Activated CD8-positive, alpha-beta T cell treated with anti-CD3 and anti-CD28 coated beads for 36 hours (primary cell): ENCODE measurements around the gene PTPN2. TPM values are rescaled to one million over a fixed set of nuclear protein-coding genes. Genes with fewer than 3 reads are reported as not detected.

Source experiments
- ATAC-seq: fragments of 200-7000 bp; cut with Tn5 transposase; one replicate; pipeline ENCODE4 v1.10.0; 2021; ENCODE audit warnings: mild to moderate bottlenecking, moderate library complexity
- CTCF ChIA-PET: fragments of 350-600 bp; sonication (Branson Sonifier 250); formaldehyde crosslinking; loops from one replicate; lab custom pipeline; 2021; ENCODE audit warnings: antibody characterized with exemption; lab: Charles Lee
- POLR2A ChIA-PET: fragments of 350-600 bp; sonication (Branson Sonifier 250); formaldehyde crosslinking; loops from one replicate; lab custom pipeline; 2021; ENCODE audit warnings: antibody characterized with exemption; lab: Charles Lee
- DNase-seq: peaks from one replicate; pipeline ENCODE4 v3.0.0-alpha.2; 2020
- H3K27ac Mint-ChIP-seq: one replicate; pipeline ENCODE4 v1.8.0; 2021; ENCODE audit warnings: mild to moderate bottlenecking, mixed read lengths
- H3K27me3 Mint-ChIP-seq: one replicate; pipeline ENCODE4 v1.8.0; 2021; ENCODE audit warnings: mixed read lengths
- H3K36me3 Mint-ChIP-seq: one replicate; pipeline ENCODE4 v1.8.0; 2021; ENCODE audit warnings: low read depth, mixed read lengths
- H3K4me1 Mint-ChIP-seq: one replicate; pipeline ENCODE4 v1.8.0; 2021; ENCODE audit warnings: low read depth, mixed read lengths
- H3K4me3 Mint-ChIP-seq: one replicate; pipeline ENCODE4 v1.8.0; 2021; ENCODE audit warnings: mild to moderate bottlenecking, moderate library complexity, mixed read lengths
- H3K9me3 Mint-ChIP-seq: one replicate; pipeline ENCODE4 v1.8.0; 2021; ENCODE audit warnings: mixed read lengths
- intact Hi-C: fragments of 100-400 bp; cut with micrococcal nuclease; formaldehyde crosslinking; loops from one replicate; pipeline ENCODE4 v1.10.0; 2022
- total RNA-seq, 2 experiments: library from RNA; stranded (reverse); gene quantifications; one replicate each; pipeline ENCODE4 v1.2.3, GENCODE V29; 2021
- TF ChIP-seq, protein P1 (sequence below): fragments of 200-600 bp; IDR thresholded peaks from one replicate; pipeline ENCODE4 v1.8.0; 2022; ENCODE audit warnings: antibody characterized with exemption, mild to moderate bottlenecking

PTPN2 gene
- total RNA-seq, 2 experiments from 2014 or later: 50.8 to 55.8 TPM

DNA sequence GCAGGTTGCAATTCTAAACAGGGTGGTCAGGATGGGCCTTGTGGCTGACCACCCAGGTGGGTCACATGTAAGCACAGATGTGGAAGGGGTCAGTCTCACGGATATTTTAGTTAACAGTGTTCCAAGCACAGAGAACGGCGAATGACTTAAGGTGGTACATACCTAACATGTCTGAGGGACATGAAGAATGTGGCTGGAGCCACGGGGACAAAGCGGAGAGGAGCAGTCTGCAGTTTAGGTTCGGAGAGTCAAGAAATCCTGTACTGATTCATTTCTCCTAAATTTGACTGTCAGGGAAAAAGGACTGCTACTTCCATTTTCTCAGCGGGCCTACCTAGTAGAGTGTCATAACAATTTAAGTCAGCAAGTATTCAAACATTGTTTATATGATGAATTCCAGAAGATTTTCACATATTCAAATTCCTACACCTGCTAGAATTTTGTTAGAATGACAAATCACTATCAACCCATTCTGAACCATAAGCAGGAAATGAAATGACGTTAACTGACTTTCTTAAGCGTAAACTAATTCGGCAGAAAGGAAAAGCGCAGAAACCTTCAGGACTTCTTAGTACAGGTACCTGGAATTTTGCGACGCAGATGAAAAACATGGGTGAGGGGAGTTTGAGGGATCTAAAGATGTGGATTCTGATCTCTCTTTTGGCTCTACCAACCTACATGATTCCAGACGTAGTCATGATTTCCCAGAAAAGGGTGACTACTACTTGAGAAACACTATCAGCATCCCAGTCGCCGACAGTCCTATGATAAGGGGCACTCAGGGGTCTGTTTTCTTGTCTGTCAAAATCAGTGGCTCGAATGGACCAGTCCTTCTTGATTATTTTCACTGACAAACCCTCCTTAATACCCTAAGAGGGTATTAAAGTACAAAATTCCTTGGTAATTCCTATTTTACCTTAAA lies 41.3 kb downstream of the PTPN2 start:
- TF ChIP-seq, protein P1, sequence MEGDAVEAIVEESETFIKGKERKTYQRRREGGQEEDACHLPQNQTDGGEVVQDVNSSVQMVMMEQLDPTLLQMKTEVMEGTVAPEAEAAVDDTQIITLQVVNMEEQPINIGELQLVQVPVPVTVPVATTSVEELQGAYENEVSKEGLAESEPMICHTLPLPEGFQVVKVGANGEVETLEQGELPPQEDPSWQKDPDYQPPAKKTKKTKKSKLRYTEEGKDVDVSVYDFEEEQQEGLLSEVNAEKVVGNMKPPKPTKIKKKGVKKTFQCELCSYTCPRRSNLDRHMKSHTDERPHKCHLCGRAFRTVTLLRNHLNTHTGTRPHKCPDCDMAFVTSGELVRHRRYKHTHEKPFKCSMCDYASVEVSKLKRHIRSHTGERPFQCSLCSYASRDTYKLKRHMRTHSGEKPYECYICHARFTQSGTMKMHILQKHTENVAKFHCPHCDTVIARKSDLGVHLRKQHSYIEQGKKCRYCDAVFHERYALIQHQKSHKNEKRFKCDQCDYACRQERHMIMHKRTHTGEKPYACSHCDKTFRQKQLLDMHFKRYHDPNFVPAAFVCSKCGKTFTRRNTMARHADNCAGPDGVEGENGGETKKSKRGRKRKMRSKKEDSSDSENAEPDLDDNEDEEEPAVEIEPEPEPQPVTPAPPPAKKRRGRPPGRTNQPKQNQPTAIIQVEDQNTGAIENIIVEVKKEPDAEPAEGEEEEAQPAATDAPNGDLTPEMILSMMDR: no peak
- no peaks in the 10 kb centered on the region for H3K27me3 Mint-ChIP-seq
- no peak overlapping the region for H3K4me3 Mint-ChIP-seq
- H3K9me3 Mint-ChIP-seq: no peaks in the 10 kb centered on the region
- H3K27ac Mint-ChIP-seq: peak overlapping the region; percentile 36
- CTCF ChIA-PET: no interaction called here
- H3K4me1 Mint-ChIP-seq: peaks cover 78% of the 10 kb centered on the region
- POLR2A ChIA-PET: interaction anchor here (1.1 kb wide), 1 partner anchor 21 kb away, joined by 3 read pairs; no protein-coding TSS in a partner anchor
- ATAC-seq (no peak), DNase-seq (no peak)
- intact Hi-C loops: loop anchor here (5.0 kb wide), 1 partner anchor 40 kb away; the partner anchor contains the start of gene PTPN2
- peaks cover 19% of the 10 kb centered on the region for H3K36me3 Mint-ChIP-seq

DNA sequence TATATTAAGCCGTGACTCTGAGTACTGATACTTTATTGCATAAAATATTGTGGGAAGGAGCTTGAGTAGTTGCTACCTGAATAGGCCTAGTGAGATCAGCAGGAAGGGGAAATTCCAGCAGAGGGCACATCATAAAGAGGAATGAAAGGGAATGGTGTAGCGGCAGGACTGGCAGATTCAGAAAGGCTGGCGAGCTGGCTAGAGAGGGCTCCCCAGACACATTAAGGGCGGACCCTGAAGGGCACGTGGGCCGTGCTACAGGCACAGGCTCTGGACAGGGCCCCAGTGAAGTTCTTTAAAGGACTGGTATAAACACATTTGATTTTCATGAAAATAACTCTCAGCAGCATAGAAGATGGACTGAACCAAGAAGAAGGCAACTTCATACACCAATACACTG lies 43.0 kb downstream of the PTPN2 start:
- Mint-ChIP-seq H3K27me3 (no peaks in the 10 kb centered on the region), H3K4me1 (peaks cover 74% of the 10 kb centered on the region), H3K9me3 (no peaks in the 10 kb centered on the region), H3K4me3 (no peak overlapping the region), H3K36me3 (peaks cover 10% of the 10 kb centered on the region), H3K27ac (peak overlapping the region; percentile 98)
- CTCF ChIA-PET: interaction anchor here (0.9 to 1.1 kb wide), 2 partner anchors 46 to 93 kb away, joined by 3 read pairs; no protein-coding TSS in a partner anchor
- intact Hi-C loops: loop anchor here (5.0 kb wide), 1 partner anchor 41 kb away; the partner anchor contains the start of gene PTPN2
- POLR2A ChIA-PET: interaction anchor here (1.2 to 1.3 kb wide), 2 partner anchors 12 to 42 kb away, joined by 3 to 5 read pairs; no protein-coding TSS in a partner anchor
- TF ChIP-seq, protein P1: no peak
- ATAC-seq (no peak), DNase-seq (no peak)

GRCh38 chr18:12840382-12840781 lies 43.7 kb downstream of the PTPN2 start:
- H3K27ac Mint-ChIP-seq: peak overlapping the region; percentile 98
- peaks cover 68% of the 10 kb centered on the region for H3K4me1 Mint-ChIP-seq
- ATAC-seq (peak; percentile 26), DNase-seq (peak; percentile 40)
- peak overlapping the region; percentile 62 for H3K4me3 Mint-ChIP-seq
- CTCF ChIA-PET: interaction anchor here (0.9 to 1.2 kb wide), 4 partner anchors 12 to 94 kb away, joined by 3 read pairs; no protein-coding TSS in a partner anchor
- no peaks in the 10 kb centered on the region for H3K9me3 Mint-ChIP-seq
- H3K27me3 Mint-ChIP-seq: no peaks in the 10 kb centered on the region
- peaks cover 13% of the 10 kb centered on the region for H3K36me3 Mint-ChIP-seq
- POLR2A ChIA-PET: interaction anchor here (0.7 to 1.3 kb wide), 4 partner anchors 11 to 43 kb away, joined by 3 to 5 read pairs (median 3); partner anchors contain the start of gene PTPN2
- TF ChIP-seq, protein P1: no peak
- intact Hi-C loops: loop anchor here (5.0 kb wide), 1 partner anchor 42 kb away; the partner anchor contains the start of gene PTPN2

DNA sequence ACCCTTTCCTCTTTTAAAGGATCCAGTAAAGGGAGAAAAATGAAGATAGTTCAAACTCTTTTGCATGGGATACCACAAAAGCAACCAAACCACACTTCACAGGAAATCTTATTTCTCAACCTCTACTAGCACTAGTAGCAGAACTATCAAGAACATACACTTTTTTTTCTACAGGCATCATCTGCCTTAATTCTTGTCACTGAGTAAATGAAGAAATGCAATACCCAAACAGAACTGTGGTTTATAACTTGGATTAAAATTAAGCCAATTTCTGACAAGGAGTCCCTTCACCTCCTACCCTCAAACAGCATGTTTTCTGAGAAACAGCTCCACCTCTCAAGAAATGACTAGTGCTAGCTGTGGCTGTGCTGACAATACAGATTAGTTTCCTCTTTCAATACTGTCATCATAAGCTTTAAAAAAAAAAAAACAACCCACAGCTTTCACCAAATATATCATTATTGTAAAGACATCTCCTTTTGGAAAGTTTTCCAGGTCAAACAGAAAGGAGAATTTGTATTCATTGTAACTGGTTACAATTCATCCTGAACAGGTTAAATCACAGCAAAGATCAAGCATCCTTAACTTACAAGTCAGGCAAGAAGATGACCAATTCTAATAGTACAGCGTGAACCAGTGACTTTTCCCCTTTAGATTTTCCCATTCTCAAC lies 44.4 kb downstream of the PTPN2 start:
- DNase-seq (peak; percentile 65), ATAC-seq (peak; percentile 85)
- no peaks in the 10 kb centered on the region for H3K27me3 Mint-ChIP-seq
- H3K9me3 Mint-ChIP-seq: no peaks in the 10 kb centered on the region
- peaks cover 61% of the 10 kb centered on the region for H3K4me1 Mint-ChIP-seq
- H3K36me3 Mint-ChIP-seq: peaks cover 13% of the 10 kb centered on the region
- ChIA-PET CTCF (interaction anchor here (0.9 to 1.2 kb wide), 2 partner anchors 13 to 52 kb away, joined by 3 read pairs; no protein-coding TSS in a partner anchor), POLR2A (interaction anchor here (0.7 to 1.0 kb wide), 3 partner anchors 13 to 44 kb away, joined by 3 to 4 read pairs (median 3); partner anchors contain the start of gene PTPN2)
- TF ChIP-seq, protein P1: no peak
- intact Hi-C loops: loop anchor here (5.0 kb wide), 1 partner anchor 43 kb away; the partner anchor contains the start of gene PTPN2
- peak overlapping the region; percentile 98 for H3K27ac Mint-ChIP-seq
- peak overlapping the region; percentile 62 for H3K4me3 Mint-ChIP-seq
